CD4-positive, alpha-beta T cell treated with Interleukin-15 for 1 hour (primary cell): ENCODE measurements around the gene RAPGEF4.

Source experiments
- DNase-seq: peaks from one replicate; pipeline ENCODE4 v3.0.0-alpha.2; 2020

Gene RAPGEF4

DNA sequence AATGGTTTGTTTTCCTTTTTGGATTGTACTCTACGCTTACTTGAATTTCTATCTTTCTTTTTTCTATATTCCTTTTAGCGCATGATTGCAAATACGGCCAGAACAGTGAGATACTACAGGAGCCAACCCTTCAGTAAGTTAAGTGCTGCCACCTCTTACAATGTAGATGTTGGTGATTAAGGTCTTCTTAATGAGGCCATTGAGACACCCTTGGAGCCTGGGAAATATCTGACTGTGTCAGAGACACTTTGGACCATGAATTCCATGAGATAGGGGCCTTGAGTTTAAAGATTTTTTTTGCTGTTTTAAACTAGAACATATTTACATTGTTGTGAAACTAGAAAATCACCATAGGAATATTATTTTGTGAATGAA, 312.9 kb downstream of the RAPGEF4 start:
- no peak for DNase-seq

DNA sequence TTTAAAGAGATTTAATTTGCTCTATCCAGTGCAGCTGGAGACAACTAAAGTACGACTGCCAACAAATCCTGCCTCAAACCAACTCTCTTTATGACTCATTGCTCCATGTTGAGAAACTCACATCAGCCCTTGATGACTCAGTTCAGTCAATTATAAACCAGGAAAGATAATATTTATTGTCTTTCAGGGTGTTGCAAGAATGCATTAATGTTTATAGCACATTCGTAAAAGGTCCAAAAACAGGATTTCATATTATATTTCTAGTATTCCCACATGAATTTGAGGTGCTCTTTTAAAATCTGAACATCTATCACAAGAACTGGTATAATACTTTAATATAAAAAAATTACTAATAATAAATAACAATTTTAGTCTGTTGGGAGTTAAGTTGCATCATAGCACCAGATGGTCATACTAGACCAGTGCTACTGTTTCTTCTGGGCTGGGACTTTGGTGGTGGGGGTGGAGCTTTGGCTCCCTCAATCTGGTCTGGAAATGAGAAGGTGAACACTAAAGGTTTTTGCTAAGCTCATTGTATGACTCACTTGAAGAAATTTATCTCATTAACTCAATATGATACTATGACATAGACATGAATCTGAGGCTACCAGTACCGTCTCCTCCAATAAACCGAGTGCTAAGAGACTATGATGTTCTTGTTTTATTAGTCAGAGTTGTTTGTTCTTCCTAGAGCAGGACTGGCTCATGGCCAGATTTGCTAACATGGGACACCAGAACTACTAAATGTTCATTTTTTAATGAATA, 313.4 kb downstream of the RAPGEF4 start:
- DNase-seq = peak; percentile 63

DNA sequence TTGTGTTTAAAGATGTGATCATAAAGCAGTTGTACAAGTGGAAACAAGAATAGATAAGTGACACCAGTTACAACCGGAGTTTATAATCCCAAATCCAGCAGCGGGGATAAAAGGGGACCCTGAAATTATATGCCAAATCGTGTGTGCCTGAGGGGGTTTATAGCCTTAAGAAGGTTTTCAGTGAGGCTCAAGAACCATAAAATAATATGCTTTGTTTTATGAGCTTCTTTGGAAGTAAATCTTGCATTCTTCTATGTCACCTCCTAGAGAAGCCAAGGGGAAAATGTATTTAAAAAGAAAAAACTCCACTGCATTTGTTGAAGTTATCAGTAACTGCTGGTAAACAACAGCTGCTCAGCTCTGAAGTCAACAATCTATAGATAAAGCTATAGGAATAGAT, 314.2 kb downstream of the RAPGEF4 start:
- no peak for DNase-seq

DNA sequence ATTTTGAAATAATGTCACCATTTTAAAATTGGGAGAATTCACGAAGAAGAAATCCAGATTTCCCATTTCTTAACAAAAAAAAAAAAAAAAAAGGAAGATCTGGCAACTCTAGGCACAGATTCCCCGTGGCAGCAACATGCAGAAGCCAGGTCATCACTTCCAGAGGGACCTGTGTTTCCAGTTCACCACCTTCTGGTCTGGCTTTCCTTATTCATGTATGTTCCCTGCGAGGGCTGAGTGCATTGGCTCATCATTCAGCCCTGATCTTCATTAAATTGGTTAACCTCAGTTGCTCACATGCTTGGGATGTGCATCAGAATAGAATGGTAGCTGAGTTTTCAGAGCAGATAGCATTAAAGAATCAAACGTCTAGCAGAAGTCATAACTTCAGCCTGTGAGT, 315.0 kb downstream of the RAPGEF4 start:
- DNase-seq = no peak

DNA sequence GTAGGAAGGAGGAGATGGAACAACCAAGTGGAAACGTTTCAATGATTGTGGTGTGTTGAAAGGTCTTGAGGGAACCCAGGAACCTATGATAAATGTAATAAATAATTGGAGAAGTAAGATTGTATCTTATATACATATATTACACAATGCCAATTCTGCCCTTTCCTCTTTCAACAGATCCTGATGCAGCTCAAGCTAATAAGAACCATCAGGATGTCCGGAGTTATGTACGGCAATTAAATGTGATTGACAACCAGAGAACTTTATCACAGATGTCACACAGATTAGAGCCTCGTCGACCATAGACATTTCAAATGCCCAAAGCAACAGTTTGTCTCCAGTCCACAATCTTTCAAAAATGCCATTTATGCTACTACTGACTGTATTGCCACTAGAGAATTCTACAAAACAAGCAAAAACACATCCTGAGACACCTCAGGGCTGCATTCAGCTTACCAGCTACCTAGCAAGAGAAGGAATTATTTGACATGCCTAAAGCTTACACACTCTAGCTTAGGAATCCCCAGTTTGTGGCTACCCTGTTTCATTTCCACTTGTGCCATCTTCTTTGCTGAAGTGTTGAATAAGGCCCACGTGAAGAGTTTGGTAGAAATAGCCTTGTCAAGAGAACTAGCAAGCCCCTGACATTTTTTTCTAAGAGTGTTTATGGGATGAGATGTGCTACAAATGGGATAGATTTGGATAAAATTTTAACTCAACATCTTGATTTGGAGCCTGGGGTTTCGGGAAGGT, 316.0 kb downstream of the RAPGEF4 start:
- DNase-seq = no peak

DNA sequence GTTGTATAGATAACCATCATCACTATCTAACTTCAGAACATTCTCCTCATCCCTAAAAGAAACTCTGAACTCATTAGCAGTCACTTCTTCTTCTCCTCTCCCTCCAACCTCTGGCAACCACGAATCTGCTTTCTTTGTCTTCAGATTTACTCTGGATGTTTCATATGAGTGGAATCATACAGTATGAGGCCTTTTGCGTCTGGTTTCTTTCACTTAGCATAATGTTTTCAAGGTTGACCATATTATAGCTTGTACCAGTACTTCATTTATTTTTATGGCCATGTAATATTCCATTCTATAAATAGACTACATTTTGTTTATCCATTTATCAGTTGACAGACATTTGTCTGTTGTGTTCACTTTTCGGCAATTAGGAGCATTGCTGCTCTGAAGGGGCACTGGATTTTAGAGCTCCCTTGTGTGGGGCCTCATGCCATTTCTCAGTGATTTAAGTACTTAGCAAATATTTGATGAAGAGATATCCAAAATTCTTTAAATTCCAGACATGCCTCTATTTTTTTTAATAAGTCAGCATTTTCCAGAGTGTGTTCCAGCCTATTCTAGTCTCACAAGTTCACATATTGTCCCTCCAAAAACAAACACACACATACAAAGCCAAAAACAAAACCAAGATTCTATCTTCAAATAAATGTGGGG, 317.5 kb downstream of the RAPGEF4 start:
- DNase-seq = no peak

DNA sequence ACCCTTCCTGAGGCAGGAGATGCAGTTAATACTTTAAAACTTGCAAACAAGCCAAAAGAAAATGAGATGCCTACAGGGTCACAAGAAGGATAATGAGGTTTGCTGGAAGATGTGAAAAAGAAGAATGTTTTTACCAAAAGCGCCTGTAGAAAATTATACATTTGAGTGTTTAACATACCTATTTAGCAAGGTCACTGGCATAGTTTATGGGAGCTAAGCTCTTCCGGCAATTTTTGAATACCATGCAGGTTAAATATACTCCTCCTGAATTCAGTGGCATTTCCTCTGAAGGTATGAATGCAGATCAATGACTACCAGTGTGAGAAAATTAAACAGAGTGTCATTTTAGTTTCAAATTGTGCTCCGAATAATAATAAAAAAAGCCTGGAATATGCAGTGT, 318.8 kb downstream of the RAPGEF4 start:
- DNase-seq = no peak

DNA sequence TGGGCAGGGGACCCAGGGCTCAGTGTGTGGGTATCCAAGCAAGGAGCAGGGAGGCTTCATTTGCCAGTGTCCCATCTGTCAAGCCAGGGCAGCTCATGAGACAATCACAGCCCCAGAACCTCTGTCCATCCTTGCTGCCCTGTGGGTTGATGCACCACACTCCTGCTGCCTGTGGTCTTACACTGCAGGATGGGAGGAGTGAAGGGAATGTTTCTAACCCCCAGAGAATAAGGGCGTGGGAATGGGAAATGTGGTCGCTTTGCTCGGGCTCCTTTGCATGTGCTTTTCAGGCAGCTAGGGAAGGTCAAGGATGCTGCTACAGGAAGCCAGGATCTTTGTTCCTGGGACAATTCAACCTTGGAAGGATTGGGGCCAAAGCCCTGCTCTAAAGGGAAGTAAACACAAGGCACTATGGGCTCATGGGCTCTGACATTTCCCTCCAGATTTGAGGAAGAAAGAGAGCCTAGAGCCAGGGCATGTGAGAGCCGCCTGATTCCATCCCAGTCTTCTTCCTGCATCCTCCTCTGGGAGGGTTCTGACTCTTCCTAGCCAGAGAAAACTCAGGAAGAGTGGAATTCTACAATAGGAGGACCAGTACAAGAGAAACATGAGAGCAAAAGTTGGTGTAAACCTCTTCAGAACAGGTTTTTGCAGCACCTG, 321.2 kb downstream of the RAPGEF4 start:
- DNase-seq = no peak

DNA sequence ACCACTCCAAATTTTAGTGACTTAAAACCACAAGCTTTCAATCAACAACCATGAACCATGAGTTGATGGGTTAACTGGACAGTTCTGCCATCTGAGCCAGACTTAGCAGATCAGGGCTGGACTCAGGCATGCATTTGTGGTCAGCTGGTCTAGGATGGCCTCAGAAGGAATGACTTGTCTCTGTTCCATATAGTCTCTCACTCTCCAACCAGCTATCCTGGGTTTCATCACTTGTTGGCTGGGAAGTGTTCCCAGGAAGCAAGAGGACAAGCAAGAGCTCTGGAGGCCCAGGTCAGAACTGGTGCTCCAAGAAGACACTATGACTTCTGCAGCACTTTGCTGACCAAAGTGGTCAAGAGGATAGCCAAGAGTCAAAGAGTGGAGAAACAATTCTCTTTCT, 322.5 kb downstream of the RAPGEF4 start:
- DNase-seq = no peak

DNA sequence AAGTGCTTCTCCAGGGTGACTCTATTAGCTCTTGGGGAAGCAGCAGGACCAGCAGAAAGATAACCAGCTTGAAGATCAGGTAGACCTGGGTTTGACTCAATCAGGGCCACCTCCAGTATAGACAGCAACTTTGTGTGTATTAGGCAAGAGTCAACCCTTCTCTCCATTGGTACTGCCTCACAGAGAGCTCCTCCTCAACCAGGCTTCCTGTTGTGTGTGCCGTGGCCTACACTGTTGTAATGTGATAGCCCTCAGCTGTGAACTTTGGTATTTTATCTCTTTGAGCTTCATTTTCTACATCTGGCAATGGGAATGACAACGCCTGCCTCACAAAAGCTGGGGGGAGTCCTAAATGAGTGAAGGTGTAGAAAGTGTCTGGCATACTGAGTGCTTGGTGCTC, 323.0 kb downstream of the RAPGEF4 start:
- no peak for DNase-seq

DNA sequence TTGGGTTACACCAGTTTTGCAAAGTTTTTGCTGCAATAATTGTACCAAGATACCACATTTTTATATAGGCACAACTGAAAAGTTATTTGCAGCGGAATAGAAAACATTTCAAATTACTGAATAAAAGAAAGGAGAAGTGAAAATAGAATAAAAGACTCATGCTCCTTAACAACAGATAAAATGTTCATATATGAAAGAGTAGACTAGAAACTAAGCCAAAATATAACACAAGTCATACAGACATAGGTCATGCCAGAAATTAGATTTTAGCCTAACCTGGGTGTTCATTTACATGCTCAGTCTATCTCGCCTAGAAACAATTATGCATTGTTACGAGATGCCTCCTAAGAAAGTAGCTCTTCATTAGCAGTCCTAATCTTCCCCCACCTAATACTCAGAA, 323.6 kb downstream of the RAPGEF4 start:
- no peak for DNase-seq

DNA sequence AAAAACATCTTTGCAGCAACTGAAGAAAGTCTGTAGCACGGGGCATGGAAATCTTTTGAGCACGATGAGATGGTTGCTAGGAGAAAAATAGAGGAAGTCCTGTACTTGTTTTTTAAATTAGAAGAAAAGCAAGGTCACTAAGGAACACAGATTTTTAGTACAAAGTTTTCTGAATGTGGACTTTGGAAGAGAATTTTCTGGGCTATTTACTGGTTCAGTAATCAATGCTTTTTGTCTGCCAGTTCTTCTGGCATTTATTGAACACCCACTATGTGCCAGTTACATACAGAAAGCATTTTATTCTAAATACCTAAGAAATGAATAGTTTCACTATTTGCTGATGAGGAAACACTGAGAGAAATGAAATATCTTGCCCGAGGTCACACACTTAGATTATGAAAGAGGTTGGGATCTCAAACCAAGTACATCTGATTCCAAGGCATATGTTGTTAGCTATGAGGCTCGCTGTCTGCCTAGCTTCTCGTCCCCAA, 324.4 kb downstream of the RAPGEF4 start:
- no peak for DNase-seq

DNA sequence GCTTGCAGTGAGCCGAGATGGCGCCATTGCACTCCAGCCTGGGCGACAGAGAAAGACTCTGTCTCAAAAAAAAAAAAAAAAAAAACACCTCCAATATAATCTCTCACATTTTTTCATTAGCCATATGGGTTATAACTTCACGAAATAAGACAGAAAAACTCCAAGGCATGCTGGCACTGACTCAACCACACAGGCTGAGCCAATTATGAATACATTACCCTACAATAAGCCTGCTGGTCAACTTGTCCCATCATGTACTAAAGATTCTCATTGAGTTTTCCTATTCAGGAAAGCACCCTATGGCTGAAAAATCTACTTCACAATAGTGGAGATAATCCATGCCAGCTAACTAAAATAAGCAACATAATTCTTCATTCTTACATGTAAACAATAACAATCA, 327.2 kb downstream of the RAPGEF4 start:
- DNase-seq = no peak

DNA sequence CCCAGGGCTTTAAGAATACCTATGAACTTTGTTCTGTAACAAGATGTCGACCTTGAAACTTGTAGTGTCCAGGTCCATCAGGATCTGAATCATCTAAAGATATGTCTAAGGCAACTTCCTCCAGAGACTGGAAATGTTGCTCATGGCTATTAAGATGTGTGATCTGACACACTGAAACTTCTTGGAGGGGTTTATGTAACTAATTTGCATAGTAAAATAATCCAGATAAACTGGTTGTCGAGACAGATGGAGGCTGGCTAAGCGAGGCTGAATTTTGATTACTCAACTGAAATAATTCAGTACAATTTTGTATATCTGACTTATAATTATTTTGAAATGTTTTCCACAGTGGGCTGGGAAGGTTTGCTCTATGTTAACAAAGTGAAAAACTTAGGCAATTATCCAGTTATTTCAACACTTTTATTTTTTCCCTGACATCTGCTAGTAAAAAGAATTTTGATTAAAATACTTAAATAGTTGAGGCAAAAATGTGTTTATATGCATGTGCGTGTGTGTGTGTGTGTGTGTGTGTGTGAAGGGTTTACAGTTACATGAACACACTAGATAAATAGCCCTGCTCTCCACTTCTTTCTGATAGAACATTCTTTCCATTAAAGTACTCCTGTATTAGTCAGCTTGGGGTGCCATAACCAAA, 328.6 kb downstream of the RAPGEF4 start:
- no peak for DNase-seq

DNA sequence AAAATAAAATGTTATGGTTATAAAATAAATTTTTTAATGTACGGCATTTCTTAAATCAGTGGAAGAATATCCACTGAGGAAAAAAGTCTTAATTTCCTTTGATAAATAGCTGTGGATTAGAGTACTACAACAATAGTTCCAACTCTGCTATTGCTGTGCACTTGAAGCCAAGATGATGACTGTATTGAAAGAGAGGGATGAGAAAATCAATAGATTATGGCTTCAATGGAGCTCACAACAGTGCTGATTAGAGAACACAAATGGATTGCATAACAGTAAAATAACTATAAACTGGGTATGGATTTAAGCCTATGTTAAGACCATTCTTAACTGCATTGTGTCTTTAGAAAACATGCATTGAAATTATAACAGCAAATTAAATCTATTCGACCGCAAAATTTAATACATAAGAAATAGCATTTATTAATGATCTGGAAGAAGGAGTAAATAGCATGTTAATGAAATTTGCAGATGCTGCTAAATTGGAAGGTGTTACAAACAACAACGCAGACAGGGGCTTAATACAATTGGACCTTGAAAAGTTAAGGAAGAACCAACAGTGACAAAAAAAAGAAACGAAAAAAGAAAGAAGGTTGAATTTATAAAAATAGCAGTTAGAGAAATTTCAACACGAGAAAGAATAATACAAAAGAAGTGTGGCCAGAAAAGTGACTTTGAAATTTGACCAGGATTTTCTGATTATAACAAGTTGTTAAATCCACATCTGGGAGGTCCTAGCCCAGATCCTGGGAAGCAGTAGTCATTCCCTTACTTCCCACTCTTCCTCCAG, 331.4 kb downstream of the RAPGEF4 start:
- no peak for DNase-seq

DNA sequence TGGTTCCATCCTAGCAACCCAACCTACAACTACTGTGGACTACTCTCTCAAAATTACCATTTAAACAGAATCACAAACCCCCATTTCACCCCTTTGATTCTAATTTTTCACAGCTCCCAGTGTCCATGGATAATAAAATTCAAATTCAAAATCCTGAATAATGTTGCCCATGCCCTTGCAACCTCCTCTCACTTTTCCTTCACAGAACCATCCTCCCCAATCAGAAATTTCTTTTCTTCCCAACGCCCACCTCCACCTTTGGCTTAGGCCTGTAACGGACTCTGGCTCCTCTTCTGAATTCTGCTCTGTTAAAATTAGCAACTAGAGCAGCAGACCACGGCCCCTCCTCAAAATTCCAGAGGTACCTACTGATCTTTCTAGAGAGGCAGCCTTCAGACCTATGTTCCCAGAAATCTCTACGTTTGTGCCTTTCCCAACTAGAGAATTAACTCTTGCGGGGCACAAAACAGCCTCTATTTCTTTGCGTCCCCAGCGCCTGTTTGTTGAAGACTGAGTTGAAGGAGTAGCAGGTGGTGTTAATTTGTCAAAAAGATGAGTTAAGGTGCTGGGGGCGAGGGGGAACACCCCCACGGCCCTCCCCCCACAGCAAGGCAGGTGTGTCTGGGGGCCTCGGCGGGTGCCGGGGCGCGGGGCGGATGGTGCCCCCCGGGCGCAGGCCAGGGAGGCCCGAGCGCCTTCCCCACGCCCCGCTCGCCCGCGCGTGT, 339.6 kb downstream of the RAPGEF4 start:
- no peak for DNase-seq

DNA sequence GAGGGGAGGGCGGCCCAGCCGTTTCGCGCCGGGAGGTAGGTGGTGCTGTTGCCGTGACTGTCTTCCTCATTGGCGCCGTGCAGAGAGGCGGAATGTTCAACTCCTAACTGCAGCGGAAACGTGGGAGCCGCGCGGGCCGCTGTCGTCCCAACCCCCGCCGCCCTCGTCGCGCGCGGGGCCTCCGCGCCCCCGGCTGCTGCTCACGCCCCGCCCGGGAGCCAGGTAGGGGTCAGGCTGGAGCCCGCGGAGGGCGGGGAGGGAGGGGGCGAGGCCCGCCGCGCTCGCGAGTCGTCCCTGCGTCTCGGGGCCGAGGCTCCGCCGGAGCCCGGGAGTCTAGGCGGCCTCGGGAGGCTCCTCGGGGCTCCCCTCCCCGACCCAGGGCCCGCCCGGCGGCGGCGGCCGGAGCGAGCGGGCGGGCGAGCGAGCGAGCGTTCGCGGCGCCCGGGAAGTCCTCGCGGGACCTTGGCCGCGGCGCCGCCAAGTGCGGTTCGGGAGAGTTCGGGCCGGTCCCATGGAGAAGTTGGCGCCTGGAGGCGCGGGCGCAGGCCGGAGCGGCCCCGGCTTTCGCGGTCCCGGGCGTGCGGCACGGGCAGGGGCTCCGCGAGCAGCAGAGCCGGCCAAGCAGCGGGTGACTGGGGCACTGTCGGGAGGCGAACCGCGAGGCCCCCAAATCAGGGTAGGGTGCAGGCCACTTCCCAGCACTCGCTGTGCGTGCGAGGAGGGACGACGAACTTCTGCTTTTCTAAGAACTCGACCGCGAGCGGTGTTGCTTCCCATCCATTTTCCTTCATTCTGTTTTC, 340.3 kb downstream of the RAPGEF4 start, which contains the start of gene MAP3K20:
Gene MAP3K20, plus strand, starts transcription at position 66 of the 800 bp plus-strand sequence. CDS start 15,186 bp downstream, outside the sequence.
- peak; percentile 59 for DNase-seq

DNA sequence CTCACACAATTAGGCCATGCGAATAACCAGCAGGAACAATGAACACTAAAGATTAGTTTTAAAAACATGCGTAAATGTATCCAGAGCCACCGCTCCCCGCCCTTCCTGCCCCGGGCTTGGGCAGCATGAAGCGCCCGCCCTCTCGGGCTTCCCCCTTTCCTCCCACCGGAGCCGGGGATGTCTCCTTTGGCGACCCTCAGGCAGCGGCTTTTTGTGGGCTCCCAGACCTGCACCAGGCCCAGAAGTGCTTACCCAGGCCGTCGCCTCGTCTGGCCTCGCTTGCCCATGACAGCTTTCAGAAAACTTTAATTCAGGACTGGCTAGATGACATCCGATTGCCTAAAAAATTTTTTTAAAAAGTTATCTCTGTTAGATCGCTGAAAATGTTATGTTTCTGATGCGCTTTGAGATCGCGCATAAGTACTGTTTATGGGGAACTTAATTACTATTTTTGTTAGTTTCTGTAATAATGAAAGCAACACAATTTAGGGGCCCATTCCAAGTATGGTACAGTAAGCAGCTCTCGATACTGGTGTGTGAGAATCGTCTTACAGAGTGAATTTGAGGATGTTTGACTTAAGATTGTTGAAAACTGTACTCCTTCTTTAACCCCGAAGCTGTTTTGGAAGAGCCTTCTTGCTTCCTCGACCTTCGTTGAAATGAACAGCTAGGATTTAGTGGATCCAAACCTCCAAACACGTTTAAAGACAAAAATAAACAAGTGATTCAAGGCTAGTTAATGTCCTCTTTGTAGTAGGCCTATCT, 341.1 kb downstream of the RAPGEF4 start:
- peak; percentile 29 for DNase-seq

DNA sequence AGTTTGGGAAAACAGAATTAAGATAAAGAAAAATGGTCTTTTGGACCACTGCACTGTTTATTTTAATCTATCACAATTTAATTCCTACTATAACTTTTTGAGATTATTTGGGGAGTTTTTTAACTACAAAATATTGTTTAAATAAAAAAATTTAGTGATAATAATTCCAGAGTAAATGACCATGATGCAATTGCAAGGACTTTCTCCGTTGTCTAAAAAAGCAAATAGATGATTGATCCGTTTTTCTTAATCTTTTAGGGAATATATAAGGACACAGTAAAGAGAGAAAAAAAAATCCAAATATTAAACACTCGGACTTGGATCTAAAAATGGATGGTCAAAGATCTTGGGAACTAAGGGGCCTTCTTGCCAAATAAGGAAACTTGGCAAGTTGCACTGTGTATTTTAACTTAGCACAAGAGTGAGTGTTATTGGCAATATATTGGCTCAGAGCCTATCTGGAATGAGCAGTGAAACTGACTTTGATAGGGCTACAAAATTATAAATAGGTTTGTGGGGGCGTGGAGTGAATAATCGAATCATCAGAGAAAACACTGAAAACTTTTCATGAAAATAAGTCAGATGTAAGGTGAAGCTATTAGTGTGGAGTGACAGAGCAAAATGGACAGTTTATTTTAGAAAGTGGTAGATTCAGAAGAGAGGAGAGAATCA, 342.0 kb downstream of the RAPGEF4 start:
- no peak for DNase-seq
